IPS DF 4.7 (cell line): Measurements from ENCODE around the gene CHCHD6.

ENCODE experiments used
- DNase-seq: peaks from one replicate; pipeline ENCODE4 v3.0.0-alpha.2; 2013; ENCODE audit warnings: low spot score; ENCODE audit errors: extremely low read depth

The CHCHD6 gene

DNA sequence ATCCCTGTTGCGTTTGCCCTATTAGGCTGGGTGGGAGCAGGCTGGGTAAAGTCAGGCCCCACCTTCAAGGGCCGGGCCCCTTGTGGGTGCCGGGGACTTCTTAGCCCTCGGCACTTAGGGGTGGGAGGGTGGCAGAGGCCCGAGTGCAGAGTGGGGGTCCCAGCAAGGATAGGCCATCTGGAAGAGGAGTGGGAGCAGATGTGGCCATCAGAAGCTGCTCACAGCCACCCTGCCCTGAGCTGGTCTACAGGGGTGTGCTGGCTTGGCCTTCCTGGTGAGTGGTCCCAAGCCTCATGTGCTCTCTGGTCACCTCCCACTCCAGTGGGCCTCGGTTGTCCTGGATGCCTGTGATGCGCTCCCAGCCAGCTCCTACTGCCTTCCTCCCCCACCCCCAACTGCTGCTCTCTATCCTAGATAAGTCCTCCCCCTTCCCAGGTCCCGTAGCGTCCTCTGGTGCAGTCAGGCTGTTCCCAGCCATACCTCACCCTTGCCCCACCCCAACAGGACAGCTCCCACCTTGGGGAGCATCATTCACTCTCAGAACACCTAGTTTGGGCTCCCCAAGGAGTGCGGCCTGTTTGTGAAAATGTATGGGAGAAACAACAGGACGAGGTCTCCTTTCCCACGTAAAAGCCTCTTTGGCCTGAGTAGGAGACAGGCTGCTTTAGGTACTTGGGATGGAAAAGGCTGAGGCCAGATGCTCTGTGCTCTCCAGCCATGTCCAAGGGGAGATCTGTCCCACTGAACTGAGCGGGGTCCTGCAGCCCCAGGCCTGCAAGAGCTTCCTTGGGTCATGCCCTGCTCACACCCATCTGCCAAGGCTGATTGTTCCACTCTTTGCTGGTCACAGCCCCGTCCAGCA, 254.0 kb downstream of the CHCHD6 start:
- no peak for DNase-seq

DNA sequence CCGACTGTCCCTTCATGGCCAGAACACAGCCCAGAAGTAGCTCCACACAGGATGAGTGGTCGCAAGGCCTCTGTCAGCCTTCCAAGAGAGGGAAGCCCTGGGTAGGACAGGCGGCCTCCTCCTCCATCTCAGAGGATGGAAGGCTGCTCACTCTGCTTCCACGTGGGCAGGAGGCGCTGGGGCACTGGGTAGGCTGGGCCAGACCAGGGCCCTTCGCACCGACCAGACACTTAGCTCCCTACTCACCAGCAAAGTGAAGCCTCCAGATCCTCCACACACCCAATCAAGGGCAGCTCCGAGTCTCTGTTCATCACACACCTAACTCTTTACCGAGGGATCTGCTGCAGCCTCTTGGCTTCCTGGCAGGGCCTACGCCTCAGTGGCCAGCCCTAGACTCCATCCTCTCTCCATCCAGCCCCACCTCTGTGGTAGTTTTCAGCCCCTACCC, 254.6 kb downstream of the CHCHD6 start:
- DNase-seq = no peak

DNA sequence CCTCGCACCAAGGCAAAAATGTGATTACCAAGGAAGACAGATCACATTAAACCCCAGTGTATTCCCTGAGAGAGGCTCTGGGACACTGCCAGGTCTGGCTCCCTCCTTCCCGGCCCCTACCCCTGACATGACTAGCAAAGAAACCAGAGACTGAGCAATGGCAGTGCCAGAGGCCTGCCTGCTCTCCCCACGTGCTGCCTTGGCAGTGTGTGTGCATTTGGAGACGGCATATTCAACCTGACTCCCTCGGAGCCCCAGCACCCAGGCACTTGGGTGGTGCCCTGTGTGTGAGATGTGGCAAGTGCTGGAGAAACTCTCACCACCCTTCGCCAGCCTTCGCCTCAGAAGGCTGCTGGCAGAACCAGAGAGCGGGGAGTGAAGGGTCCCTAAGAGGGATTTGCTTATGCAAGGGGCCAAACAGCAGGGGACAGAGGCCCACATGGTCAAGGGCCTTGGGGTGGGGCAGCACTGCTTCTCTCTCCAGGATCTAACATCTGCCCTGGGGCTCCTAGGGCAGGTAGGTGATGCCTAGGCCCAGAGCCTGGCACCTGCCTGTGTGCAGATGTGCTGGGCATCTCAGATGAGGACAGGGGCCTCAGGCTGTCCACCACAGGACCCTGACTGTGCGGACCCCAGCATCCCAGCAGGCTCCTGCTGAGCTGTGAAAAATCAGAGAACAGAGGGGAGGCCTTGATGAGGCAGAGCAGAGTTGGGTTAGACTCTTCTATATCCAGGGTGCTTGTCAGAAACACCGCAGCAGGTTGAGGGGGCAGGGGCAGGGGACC, 255.3 kb downstream of the CHCHD6 start:
- no peak for DNase-seq

DNA sequence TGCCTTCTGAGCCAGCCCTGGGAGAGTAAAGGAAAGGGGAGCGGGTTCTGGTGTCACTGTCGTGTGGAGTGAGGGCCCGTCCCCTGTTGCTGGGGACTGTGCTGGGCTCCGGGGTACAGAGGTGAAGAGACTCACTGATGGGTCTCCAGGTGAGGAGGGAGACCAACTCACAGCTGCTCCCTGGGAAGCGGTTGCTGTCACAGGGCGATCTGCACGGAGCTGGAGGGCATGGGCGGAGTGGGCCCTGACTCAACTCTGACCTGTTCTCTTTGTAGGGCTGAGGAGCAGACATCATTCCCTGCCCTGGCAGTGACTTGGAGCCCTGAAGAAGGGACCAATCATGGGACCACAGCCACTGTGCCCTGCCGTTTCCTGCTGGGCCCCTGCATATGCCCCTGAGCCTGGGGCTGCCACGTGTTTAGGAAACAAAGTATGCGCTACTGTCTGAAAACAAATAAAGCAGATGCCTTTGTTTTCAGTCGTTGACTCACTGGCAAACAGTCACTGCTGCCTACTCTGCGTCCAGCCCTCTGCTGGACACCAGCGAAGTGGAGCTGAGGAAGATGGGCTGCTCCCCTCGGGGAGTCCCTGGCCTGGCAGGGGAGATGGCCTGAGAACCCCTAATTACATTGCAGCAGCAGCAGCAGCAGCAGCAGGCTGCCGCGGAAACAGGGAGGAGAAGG, 256.0 kb downstream of the CHCHD6 start:
- DNase-seq = no peak

DNA sequence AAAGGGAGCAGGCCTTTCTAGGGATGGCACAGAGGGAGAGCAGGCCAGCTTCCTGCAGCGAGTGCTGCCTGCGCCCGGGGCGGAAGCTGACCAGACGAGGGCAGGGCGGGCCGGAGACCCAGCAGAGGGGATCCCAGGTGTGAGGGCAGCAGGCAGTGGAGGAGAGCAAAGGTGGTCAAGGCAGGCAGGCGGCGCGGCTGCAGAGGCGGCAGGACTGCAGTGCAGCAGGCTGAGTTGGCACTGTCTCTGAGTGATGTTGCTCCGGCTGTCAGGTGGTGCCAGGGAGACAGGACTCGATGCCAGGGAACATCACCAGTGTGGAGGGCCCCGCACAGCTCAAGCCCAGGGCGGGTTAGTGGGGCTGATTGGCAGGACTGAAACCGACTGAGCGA, 256.6 kb downstream of the CHCHD6 start:
- DNase-seq = no peak

DNA sequence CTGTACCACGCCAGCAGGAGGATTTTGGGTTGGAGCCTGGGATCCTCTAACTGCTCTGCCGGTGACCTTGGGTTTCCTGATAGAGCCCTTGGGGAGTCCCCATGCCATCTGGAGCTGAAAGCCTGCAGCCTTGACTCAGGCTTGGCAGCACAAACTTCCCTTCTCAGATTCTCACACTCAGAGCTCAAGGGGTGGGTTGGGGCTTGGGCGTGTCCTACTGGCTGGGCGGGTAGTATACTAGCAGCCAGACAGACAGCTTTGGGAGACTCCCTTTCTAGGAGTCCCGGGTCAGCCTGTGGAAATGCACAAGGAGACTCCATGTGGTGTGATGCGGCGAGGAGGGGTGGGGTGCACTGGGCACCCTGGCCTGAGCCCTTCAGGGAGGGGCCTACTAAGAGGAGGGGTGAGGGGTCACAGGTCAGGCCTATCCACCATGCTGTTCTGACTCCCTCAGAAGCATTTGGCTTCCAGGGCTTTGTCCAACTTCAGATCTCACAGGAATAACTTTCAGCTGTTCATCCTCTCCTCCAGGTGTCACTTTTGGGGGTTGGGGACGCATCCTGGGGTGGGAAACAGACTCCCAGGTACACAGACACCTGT, 257.3 kb downstream of the CHCHD6 start:
- no peak for DNase-seq

DNA sequence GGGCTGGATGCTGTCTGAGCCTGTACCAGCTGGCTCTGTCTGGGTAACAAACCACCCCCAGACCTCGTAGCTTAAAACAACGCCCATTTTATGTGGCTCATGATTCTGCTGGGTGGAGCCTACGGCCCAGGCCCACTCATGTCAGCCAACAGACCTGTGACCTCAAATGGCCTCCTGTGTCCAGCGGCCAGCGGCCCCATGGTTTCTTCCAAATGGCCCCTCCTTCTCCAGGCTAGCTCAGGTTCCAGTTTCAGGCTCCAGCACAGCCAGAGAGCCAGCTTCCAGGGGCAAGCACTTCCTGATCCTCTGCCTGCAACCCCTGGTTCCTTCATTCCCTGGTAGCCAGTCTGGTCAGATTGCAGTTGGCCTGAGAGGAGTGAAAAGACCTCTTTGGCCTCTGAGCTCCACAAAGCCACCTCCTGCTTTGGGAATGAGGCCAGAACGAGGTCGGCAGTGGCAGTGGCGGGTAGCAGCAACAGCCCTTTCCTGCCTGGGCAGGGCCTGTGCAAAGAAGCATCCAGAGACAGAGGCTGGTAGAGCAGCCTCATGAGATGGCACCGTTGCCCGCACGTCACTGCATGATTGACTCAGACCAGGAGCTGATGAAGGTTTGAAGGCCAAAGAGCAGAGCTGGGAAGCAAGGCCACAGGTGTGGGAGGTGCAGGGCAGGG, 257.9 kb downstream of the CHCHD6 start:
- no peak for DNase-seq

DNA sequence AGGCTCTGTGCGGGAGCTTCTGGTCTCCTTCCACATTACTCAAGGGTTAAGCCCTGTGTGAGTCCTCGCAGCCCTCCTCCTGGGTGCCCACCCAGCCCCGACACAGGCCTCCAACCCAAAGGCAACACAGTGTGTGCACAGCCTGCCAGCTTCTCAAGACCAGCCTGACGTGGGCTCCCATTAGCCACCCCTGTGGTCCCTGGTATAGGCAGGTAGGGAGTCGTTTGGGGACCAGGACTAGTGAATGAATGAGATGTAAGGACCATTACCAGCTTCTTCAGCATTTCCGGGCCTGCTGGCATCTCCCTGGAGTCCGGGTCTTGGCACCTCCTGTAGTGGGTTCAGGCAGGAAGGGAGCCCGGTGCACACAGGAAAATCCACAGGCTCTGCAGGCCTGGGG, 258.7 kb downstream of the CHCHD6 start:
- DNase-seq = no peak

DNA sequence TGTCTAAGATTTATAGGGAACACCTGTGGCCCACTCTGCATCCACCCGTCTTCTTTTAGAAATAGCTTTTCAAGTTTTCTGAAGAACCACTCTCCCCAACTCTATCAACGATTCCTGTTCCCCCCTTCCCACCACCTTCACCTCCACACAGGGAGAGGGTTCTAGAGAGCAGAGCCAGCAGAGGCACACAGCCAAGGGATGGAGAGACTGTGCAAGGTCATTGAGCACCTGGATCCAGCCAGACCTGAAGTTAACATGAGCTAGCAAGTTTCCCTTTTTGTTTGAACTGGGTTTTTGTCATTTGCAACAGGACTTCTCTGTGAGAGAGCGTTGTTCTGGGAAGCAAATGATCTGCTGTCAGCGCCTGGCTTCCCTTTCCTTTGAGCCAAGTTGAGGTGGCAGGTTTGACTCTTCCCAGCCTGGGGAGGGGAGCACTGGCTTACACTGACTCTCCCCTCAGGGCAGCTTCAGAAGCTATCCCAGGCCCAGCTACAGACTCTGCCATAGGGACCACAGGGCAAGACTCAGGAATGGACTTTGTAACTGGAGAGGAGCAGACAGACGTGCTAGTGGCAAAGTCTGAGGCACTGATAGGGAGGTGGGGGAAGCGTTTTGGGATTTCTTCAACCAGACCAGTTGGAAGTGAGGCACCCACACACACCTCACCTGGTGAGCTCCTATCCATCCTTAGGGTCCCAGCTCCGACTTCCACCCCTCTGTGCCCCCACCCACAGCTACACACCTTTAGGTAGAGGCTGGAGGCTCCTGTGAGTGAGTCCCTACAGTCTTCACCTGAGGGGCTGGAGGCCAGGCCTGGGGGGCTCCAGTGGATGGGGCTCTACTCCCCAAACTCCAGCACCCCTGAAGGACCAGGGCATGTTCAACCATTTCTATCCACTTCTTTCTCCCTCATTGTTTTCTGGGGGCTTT, 259.5 kb downstream of the CHCHD6 start:
- DNase-seq = no peak

DNA sequence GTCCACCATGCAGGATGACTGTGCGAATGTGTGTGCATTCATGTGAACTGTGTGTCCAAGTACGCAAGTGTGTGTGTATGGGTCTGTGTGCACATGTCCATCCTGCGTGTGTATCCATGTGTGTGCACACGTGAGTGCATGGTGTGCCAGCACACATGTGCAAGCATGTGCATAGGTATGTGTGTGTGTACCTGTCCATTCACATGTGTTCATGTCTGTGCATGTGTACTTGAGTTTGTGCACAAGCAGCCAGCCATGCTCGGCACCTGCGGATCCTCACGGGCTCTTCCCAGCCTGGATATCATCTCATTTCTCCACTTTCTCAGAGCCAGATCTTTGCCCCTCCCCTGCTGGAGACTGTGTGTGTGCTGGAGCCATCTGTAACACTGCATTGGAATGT, 260.2 kb downstream of the CHCHD6 start:
- DNase-seq = no peak

DNA sequence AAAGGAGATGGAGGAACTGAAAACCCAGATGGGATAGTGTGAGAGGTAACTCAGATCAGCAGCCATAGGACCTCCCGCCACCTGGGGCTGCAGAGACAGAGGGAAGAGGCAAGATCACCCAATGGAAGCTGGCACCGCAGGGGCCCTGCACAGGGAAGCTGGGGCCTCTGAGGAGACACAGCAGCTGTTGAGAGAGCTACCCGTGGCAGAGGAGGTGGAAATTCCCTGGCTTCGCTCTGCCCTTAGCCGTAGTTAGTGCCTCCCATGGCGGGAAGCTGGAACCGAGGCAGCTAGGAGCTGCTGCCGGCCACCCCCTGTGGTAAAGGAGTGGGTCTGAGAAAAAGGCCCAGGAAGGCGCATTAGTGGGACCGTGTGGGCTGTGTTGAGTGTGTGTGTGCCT, 260.9 kb downstream of the CHCHD6 start:
- DNase-seq = no peak

DNA sequence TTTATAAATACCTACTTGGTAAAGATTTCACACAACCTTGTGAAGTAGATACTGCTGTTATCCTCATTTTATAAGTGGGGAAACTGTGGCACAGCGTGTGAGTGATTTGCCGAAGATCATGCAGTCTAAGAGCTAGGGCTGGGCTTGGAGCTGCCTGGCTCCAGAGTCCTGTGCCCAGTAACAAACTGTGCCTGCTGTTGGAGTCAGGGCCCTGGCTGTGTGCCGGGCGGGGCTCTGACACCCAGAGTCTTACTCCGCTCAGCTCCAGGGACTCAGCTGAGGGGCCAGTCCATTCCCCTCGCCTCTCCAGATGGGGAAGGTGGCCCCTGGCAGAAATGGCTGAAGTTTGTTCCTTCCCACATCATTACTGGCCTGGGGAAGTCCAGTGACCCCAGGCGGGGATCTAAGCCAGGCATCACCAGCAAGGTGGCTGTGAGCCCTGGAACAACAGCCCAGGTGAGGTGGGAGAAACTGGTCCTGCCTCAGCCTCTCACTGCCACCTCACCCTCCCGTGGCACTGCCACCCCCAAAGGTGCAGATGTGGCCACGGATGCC, 261.6 kb downstream of the CHCHD6 start:
- no peak for DNase-seq

DNA sequence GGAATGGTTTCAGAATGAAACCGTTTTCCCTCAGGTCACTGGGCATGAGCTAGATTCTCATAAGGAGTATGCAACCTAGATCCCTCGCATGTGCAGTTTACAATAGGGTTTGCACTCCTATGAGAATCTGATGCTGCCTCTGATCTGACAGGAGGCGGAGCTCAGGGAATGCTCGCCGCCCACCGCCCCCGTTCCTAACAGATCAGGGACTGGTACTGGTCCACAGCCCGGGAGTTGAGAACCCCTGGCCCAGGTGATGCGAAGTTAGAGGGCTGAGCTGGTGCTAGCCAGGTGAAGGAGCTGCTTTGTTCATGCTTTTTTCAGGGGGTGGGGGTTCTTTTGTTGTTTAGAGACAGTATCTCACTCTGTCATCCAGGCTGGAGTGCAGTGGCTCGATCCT, 263.3 kb downstream of the CHCHD6 start:
- DNase-seq = no peak

DNA sequence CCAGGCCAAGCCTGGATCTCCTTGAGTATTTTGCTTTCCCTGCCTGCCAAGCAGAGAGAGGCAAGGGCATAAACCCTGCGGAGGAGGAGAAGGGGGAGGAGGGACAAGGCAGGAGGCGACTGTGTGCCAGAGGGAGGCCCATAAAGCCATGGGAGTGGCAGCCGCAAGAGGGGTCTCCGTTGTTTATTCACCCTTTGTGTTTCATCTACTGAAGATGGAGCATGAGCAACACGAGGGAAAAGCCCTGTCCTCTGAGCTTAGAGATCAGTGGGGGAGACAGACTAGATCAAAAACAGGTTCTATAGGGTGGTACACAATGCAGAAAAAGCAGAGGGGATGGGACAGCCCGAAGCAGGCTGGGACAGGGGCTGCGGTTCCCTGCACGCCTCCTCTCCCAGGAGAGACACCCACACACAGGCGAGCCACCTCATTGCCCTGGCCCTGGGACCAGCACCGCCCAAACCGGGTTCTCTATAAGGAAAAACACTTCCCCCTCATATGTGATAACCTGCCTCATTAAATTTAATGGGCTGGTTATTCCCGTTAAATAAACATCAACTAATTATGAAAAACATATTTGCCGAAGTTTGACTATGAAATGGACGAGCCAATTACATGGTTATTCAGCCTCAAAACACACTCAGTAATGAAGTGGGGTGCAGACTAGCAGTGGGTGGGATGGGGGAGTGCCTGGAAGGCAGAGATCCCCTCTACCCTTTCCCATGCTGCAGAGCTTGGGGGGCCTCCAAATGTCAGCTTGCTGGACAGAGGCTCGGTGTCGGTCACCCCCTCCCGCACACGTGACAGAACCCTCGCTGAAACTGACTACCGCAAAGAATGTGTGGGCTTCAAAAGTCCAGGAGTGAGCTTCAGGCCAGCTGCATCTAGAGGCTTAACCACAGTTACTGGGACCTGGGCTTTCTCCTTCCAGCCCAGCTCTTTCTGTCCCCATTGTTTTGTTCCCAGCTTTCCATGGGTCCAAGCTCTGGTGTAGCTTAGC, 264.7 kb downstream of the CHCHD6 start:
- DNase-seq = no peak

DNA sequence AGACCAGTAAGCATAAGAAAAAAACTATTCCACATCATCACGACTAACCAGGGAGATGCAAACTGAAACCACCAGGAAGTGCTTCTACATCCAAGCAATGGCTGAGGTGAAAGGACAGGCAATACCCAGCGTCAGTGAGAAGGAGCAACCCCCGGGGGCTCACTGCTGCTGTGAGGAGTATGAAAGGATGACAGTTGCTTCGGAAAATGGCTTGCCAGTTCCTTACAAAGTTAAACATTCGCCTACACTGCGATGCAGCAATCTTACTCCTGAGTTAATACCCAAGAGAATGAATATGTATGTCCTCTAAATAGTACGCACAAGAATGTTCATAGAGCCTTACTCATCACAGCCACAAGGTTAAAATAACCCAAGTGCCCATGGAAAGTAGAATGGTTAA, 265.5 kb downstream of the CHCHD6 start:
- no peak for DNase-seq

DNA sequence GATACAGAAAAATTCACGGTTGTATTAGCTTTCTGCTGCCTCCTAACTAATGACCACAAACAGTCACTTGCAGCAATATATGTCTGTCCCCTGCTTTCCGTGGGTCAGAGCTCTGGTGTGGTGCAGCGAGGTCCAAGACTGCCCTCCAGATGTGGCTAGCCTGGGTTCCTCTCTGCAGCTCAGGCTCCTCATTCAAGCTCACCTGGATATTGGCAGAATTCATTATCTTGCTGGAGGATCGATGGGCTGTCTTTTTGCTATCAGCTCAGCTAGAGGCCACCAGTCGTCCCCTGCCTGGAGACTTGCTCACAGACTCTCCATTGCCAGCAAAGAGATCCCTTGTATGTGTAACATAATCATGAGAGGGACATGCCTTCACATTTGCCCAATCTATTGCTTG, 266.1 kb downstream of the CHCHD6 start:
- DNase-seq = no peak

DNA sequence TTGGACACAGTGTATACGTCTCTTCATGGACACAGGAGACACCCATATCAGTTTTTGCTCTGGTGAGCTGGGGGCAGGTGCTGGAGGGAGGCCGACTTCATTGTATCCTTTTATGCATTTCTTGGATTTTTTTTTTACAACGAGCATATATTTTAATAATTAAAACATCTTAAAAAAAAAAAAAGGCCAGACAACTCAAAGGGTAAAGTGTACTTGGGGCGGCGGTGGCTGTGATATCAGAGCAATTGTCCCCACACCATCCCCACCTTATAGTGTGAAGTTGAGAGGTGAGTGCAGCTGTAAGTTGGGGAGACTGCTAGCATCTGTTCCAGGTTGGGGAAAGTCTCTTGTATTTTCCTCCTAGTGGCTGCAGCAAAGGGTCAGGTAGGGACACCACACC, 266.9 kb downstream of the CHCHD6 start:
- no peak for DNase-seq

DNA sequence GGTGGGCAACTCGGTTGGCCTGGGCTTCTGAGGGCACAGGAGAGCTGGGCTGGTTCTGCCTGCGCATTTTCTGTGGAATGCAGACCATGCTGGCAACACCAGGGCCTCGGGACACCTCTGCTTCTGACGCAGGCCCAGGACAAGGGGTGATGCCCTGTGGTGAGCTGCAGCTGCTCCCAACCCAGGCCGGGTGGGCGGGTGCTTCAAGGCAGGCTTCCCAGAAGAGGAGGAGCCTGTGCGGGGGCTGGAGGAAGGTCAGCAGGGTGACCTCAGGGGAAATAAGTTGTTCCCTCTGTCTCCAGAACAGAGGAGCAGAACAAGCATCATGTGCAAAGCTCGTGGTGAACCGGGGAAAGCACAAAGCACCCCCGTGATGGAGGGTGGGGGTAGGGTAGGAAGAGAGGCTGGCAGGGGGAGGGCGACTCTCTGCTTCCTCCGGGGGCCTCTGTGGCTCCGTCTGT, 267.9 kb downstream of the CHCHD6 start:
- DNase-seq = no peak
